WI38 (cell line): Measurements from ENCODE around the gene ZNF185.

Experiments
- H3K4me3 ChIP-seq: 2 replicates; pipeline ENCODE4 v1.5.1; 2011; ENCODE audit warnings: low read depth, mild to moderate bottlenecking, control low read depth, low read length
- CTCF ChIP-seq: IDR thresholded peaks from 2 replicates; pipeline ENCODE4 v1.5.1; 2012; ENCODE audit warnings: low read depth, mild to moderate bottlenecking, control low read depth, low read length

The ZNF185 gene

GRCh38 chrX:152895724-152896420 is 2.0 kb upstream of the ZNF185 start:
- no peak for TF ChIP-seq CTCF
- no peak overlapping the region for H3K4me3 ChIP-seq

GRCh38 chrX:152896450-152896849 is 1.4 kb upstream of the ZNF185 start:
- no peak for TF ChIP-seq CTCF
- H3K4me3 ChIP-seq = no peak overlapping the region

- no peak overlapping the region for H3K4me3 ChIP-seq
- TF ChIP-seq CTCF = no peak
Measured at GRCh38 chrX:152898442-152898841, 575 bp downstream of the ZNF185 start.

GRCh38 chrX:152899111-152899873 is 1.4 kb downstream of the ZNF185 start:
- H3K4me3 ChIP-seq = no peak overlapping the region
- TF ChIP-seq CTCF = no peak

- no peak overlapping the region for H3K4me3 ChIP-seq
- TF ChIP-seq CTCF = no peak
Measured at GRCh38 chrX:152899874-152900719, 2.2 kb downstream of the ZNF185 start.

GRCh38 chrX:152900937-152901445 is 3.1 kb downstream of the ZNF185 start:
- no peak for TF ChIP-seq CTCF

More at GRCh38 chrX:152900937-152901445, 3.1 kb downstream of the ZNF185 start:
- no peak overlapping the region for H3K4me3 ChIP-seq
